Measurements from ENCODE around the gene GABRB2. TPM values are rescaled to one million over a fixed set of nuclear protein-coding genes. Genes with fewer than 3 reads are reported as not detected.

GABRB2 gene
- total and polyA plus RNA-seq, 10 donors = 0.07 to 27.5 (median 9.1) TPM

- no peaks in the 10 kb centered on the region for H3K9me3 ChIP-seq
- TF ChIP-seq POLR2A (IDR thresholded peaks at IDR 0.05) = no peak
- no peak for TF ChIP-seq POLR2AphosphoS5 (IDR thresholded peaks at IDR 0.05)
- TF ChIP-seq, protein P1, sequence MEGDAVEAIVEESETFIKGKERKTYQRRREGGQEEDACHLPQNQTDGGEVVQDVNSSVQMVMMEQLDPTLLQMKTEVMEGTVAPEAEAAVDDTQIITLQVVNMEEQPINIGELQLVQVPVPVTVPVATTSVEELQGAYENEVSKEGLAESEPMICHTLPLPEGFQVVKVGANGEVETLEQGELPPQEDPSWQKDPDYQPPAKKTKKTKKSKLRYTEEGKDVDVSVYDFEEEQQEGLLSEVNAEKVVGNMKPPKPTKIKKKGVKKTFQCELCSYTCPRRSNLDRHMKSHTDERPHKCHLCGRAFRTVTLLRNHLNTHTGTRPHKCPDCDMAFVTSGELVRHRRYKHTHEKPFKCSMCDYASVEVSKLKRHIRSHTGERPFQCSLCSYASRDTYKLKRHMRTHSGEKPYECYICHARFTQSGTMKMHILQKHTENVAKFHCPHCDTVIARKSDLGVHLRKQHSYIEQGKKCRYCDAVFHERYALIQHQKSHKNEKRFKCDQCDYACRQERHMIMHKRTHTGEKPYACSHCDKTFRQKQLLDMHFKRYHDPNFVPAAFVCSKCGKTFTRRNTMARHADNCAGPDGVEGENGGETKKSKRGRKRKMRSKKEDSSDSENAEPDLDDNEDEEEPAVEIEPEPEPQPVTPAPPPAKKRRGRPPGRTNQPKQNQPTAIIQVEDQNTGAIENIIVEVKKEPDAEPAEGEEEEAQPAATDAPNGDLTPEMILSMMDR (IDR thresholded peaks at IDR 0.05 in 8 of 11, conservative IDR thresholded peaks at IDR 0.05 in 3 of 11) = no peak
- no peak overlapping the region for H3K4me3 ChIP-seq
- DNase-seq = no peak
- H3K27ac ChIP-seq = no peak overlapping the region
- intact Hi-C loops (cut with DNase I; ENCODE audit: low total_unique reads) = no loop called here
- no peaks in the 10 kb centered on the region for H3K36me3 ChIP-seq
- no peaks in the 10 kb centered on the region for H3K4me1 ChIP-seq
- H3K27me3 ChIP-seq (replicated peaks in 1 of 7) = no peaks in the 10 kb centered on the region
Measured at GRCh38 chr5:161483721-161484120, 62.8 kb downstream of the GABRB2 start.

DNA sequence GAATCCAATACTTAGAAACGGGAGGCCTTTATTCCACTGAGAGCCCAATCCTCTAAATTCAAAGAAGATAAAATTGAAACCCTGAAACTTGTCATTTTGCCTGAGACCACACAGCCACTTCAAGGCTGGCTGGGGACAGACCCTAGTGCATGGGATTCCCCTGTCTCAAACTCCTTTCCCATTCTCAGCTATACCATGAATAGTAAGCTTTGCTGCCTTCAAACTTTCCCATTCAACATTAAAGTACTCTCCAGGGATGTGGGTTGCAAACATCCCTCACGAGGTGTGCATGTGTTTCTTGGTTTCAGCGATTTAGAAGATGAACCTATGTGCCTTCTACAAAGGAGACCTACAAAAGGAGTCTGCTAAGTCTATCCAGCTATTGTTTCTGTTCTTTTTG lies 64.6 kb downstream of the GABRB2 start:
- H3K9me3 ChIP-seq = no peaks in the 10 kb centered on the region
- 64 to 82% (median 68%) methylated on average over 3 of the region's 3 CpGs for WGBS, 5 donors
- no peak for TF ChIP-seq POLR2A (IDR thresholded peaks at IDR 0.05)
- no peak overlapping the region for H3K27ac ChIP-seq
- intact Hi-C loops (cut with DNase I; ENCODE audit: low total_unique reads) = no loop called here
- no peak overlapping the region for H3K4me3 ChIP-seq
- no peak for DNase-seq
- no peaks in the 10 kb centered on the region for H3K4me1 ChIP-seq
- H3K36me3 ChIP-seq = no peaks in the 10 kb centered on the region
- no peaks in the 10 kb centered on the region for H3K27me3 ChIP-seq (replicated peaks in 1 of 7)

DNA sequence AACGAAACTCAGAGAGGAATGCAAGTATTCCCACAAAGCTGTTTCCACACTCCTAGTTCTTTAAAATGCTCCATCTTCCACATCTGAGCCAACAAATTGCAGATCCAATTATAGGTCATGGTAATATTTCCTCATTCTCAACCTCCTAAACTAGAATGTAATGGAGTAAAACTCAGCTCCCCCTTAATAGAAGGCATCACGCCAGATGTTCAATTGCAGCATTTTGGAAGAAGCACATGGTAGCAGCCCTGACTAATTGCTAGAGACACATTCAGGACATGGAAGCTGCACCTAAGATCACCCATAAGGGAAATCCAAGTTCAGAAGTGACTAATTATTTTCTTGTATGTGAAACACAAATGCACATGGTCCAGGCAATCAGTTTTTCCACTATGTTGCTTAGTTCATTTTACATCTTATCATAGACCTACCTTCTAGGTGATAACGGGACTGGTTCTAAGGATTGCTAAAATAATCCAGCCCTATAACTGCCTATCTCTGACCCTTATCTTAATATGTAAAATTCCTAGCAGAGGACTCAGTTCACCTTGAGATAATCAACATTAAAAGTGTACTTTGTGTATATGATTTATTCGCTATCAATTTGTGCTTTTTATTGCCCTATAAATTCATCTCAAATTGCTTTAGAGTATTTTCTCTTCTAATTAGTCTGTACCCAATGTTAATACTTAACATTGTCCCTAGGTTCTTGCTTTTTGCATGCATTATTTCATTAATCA lies 75.1 kb downstream of the GABRB2 start:
- peaks cover 0 to 24% (median 13%) of the 10 kb centered on the region in 8 donors for H3K9me3 ChIP-seq
- H3K36me3 ChIP-seq = no peaks in the 10 kb centered on the region
- intact Hi-C loops (cut with DNase I; ENCODE audit: low total_unique reads) = no loop called here
- no peaks in the 10 kb centered on the region for H3K27me3 ChIP-seq (replicated peaks in 1 of 7)
- H3K4me1 ChIP-seq = no peaks in the 10 kb centered on the region
- no peak for DNase-seq
- no peak overlapping the region for H3K27ac ChIP-seq
- no peak for TF ChIP-seq POLR2AphosphoS5 (IDR thresholded peaks at IDR 0.05)
- TF ChIP-seq, protein P1 (IDR thresholded peaks at IDR 0.05 in 8 of 11, conservative IDR thresholded peaks at IDR 0.05 in 3 of 11) = no peak
- no peak for TF ChIP-seq POLR2A (IDR thresholded peaks at IDR 0.05)
- WGBS, 5 donors = 71 to 79% (median 74%) methylated on average over 4 of the region's 4 CpGs
- H3K4me3 ChIP-seq = no peak overlapping the region

DNA sequence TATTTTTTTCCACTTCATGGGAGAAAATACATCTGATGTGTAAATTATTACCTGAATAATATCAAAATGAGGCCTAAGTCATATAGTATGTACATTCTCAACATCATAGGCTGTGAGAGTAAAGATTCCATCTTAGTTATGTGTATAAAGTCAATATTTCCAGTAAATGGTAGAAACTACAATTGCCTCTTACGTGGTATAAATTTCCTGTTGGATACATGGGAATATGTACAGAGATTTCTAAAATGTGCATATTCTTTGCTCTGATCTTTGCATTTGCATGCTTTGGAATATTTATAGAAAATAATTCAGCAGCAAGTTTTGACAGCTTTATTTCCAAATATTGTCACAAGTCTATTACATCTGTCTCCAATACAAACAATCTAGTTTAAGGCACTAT lies 78.8 kb downstream of the GABRB2 start:
- H3K4me1 ChIP-seq = no peaks in the 10 kb centered on the region
- H3K4me3 ChIP-seq = no peak overlapping the region
- H3K9me3 ChIP-seq = no peaks in the 10 kb centered on the region
- H3K27me3 ChIP-seq (replicated peaks in 1 of 7) = no peaks in the 10 kb centered on the region
- TF ChIP-seq POLR2AphosphoS5 (IDR thresholded peaks at IDR 0.05) = no peak
- TF ChIP-seq, protein P1 (IDR thresholded peaks at IDR 0.05 in 8 of 11, conservative IDR thresholded peaks at IDR 0.05 in 3 of 11) = no peak
- no peak for TF ChIP-seq POLR2A (IDR thresholded peaks at IDR 0.05)
- H3K27ac ChIP-seq = no peak overlapping the region
- no peak for DNase-seq
- H3K36me3 ChIP-seq = no peaks in the 10 kb centered on the region
- 78 to 98% (median 93%) methylated on average over 1 of the region's 1 CpG for WGBS, 5 donors
- intact Hi-C loops (cut with DNase I; ENCODE audit: low total_unique reads) = no loop called here

All from spleen (tissue), 11 donors.